K562 (cell line): ENCODE measurements around the gene ASB11. TPM values are rescaled to one million over a fixed set of nuclear protein-coding genes. Genes with fewer than 3 reads are reported as not detected.
A peak's percentile ranks its signal among the peaks of the same experiment; 100 is the strongest.

ENCODE experiments used
- ATAC-seq: fragments of 200-7000 bp; cut with Tn5 transposase; 3 replicates; pipeline ENCODE4 v1.9.1; 2020; ENCODE audit warnings: moderate library complexity
- BruUV-seq: library from RNA; stranded (reverse); fragments of 400-500 nt; replicated peaks from 2 replicates; lab custom pipeline; 2021; lab: Mats Ljungman, UMichigan
- CTCF ChIA-PET: fragments of 300-600 bp; formaldehyde crosslinking; extraction: SDS; loops from one replicate; lab custom pipeline; 2021; ENCODE audit warnings: low intra/inter-chr PET ratio; lab: Yijun Ruan, JAX
- POLR2A ChIA-PET: fragments of 300-600, 350-650 bp; sonication (Branson Sonifier 250); formaldehyde crosslinking; extraction: SDS; loops from one replicate; lab custom pipeline; 2021; ENCODE audit warnings: antibody characterized with exemption, inconsistent platforms; lab: Yijun Ruan, JAX
- DNase-seq, 4 experiments: peaks; one replicate each; pipeline versions ENCODE4 v3.0.0 to v3.0.0-alpha.2; 2011 to 2018; ENCODE audit warnings: low spot score in 3 of 4, mixed read lengths in 3 of 4; ENCODE audit errors: extremely low read depth in 1 of 4
- FAIRE-seq: peaks from 2 replicates; lab custom pipeline; 2011; peaks lifted over from hg19 to GRCh38; lab: Jason Lieb, UNC
- H2AFZ ChIP-seq: 2 replicates; pipeline ENCODE4 v1.6.0; 2011; ENCODE audit warnings: low read depth, low read length, control low read depth, inconsistent platforms
- H3K27ac ChIP-seq: fragments of 200-600 bp; 3 replicates; pipeline ENCODE4 v1.8.0; 2011; ENCODE audit warnings: low read depth, mild to moderate bottlenecking, control low read depth, inconsistent platforms, low read length, moderate library complexity, mixed read lengths; ENCODE audit errors: extremely low read depth
- H3K27me3 ChIP-seq, 2 experiments: fragments of 300-600 bp in 1 of 2; 2 replicates in 1 of 2; 3 replicates in 1 of 2; pipeline versions ENCODE4 v1.6.0 to v1.8.0; 2011; ENCODE audit warnings: inconsistent platforms in 2 of 2, low read length in 2 of 2, mild to moderate bottlenecking in 1 of 2, mixed read lengths in 1 of 2, moderate library complexity in 1 of 2; ENCODE audit not compliant: control insufficient read depth in 2 of 2, insufficient read depth in 2 of 2
- H3K36me3 ChIP-seq: fragments of 300-600 bp; 3 replicates; pipeline ENCODE4 v1.8.0; 2011; ENCODE audit warnings: mild to moderate bottlenecking, low read length, inconsistent platforms; ENCODE audit not compliant: control insufficient read depth, insufficient read depth
- H3K4me1 ChIP-seq, 2 experiments: fragments of 200-600 bp in 1 of 2; replicated peaks in 1 of 2; 2 replicates in 1 of 2; 3 replicates in 1 of 2; pipeline versions ENCODE4 v1.5.1 to v1.8.0; 2011; ENCODE audit warnings: inconsistent platforms in 2 of 2, low read length in 2 of 2, mild to moderate bottlenecking in 1 of 2, mixed read lengths in 1 of 2, moderate library complexity in 1 of 2; ENCODE audit not compliant: control insufficient read depth in 2 of 2, insufficient read depth in 2 of 2
- H3K4me2 ChIP-seq: 2 replicates; pipeline ENCODE4 v1.6.1; 2011; ENCODE audit warnings: low read length, control low read depth, inconsistent platforms, mixed read lengths; ENCODE audit not compliant: insufficient read depth
- H3K4me3 ChIP-seq: fragments of 200-600 bp; sonication (generic), shearing (Covaris generic); 2 replicates; pipeline ENCODE4 v1.5.1; 2016; ENCODE audit warnings: control low read depth, inconsistent platforms
- H3K79me2 ChIP-seq: fragments of 200-600 bp; 3 replicates; pipeline ENCODE4 v1.8.0; 2011; ENCODE audit warnings: low read length, inconsistent platforms; ENCODE audit not compliant: control insufficient read depth, insufficient read depth
- H3K9ac ChIP-seq, 2 experiments: 2 replicates each; pipeline versions ENCODE4 v1.6.0 to v1.6.1; 2011; ENCODE audit warnings: low read depth in 2 of 2, low read length in 2 of 2, control low read depth in 1 of 2, inconsistent platforms in 1 of 2, mild to moderate bottlenecking in 1 of 2, mixed read lengths in 1 of 2; ENCODE audit not compliant: insufficient read depth in 1 of 2
- H3K9me1 ChIP-seq: one replicate; pipeline ENCODE4 v1.6.0; 2011; ENCODE audit warnings: inconsistent platforms, mild to moderate bottlenecking, low read length, moderate library complexity; ENCODE audit not compliant: control insufficient read depth, insufficient read depth
- H3K9me3 ChIP-seq: replicated peaks from 2 replicates; pipeline ENCODE4 v1.5.1; 2011; ENCODE audit warnings: low read depth, low read length, inconsistent platforms; ENCODE audit not compliant: control insufficient read depth, insufficient read depth
- H4K20me1 ChIP-seq: replicated peaks from 2 replicates; pipeline ENCODE4 v1.6.1; 2011; ENCODE audit warnings: low read length, inconsistent platforms, mixed read lengths; ENCODE audit not compliant: control insufficient read depth, insufficient read depth
- ELF4 ChIP-seq: fragments of 450-650 bp; formaldehyde crosslinking; IDR thresholded peaks from 2 replicates; pipeline ENCODE4 v1.4.0; 2022; ENCODE audit warnings: missing genetic modification characterization
- EP400 ChIP-seq: fragments of 450-650 bp; IDR thresholded peaks from 2 replicates; pipeline ENCODE4 v1.6.1; 2017; ENCODE audit warnings: antibody characterized with exemption, mild to moderate bottlenecking, moderate library complexity
- FOXM1 ChIP-seq, 2 experiments: fragments of 450-650 bp in 1 of 2; sonication (generic) in 1 of 2; formaldehyde crosslinking in 1 of 2; IDR thresholded peaks; 2 replicates each; pipeline versions ENCODE4 v1.6.1 to v1.9.0; 2017 to 2022; ENCODE audit warnings: low read depth in 2 of 2, mild to moderate bottlenecking in 2 of 2, missing genetic modification reagents in 1 of 2, moderate library complexity in 1 of 2
- MEIS2 ChIP-seq: fragments of 450-650 bp; IDR thresholded peaks from 2 replicates; pipeline ENCODE4 v1.6.1; 2014; ENCODE audit warnings: mild to moderate bottlenecking; ENCODE audit not compliant: partially characterized antibody
- NR2C1 ChIP-seq, 2 experiments: fragments of 450-650 bp; IDR thresholded peaks; 2 replicates each; pipeline ENCODE4 v1.6.1; 2017; ENCODE audit warnings: mild to moderate bottlenecking in 2 of 2, antibody characterized with exemption in 1 of 2, inconsistent platforms in 1 of 2, missing compliant biosample characterization in 1 of 2, missing genetic modification characterization in 1 of 2
- SETDB1 ChIP-seq: IDR thresholded peaks from one replicate; pipeline ENCODE4 v1.6.1; 2012; ENCODE audit warnings: low read length, control low read depth, inconsistent platforms
- ZFP36 ChIP-seq: fragments of 150-350 bp; IDR thresholded peaks from 2 replicates; pipeline ENCODE4 v1.6.1; 2018; ENCODE audit warnings: low read length, low read depth; ENCODE audit not compliant: partially characterized antibody
- WGBS: fragments of 100-300 bp; shearing (Covaris generic); methylation state at CpG from one replicate; pipeline ENCODE4 v1.1.6; 2016; ENCODE audit warnings: low coverage, mixed read lengths; ENCODE audit not compliant: insufficient coverage; ENCODE audit errors: missing lambda C conversion rate; 5-methylcytosine and 5-hydroxymethylcytosine counted together
- in situ Hi-C: fragments of 300-500 bp; cut with MboI; formaldehyde crosslinking; loops from 4 replicates; pipeline ENCODE4 v1.15.0; 2018; ENCODE audit warnings: inconsistent platforms, mixed read lengths
- intact Hi-C: fragments of 100-400 bp; cut with micrococcal nuclease; formaldehyde crosslinking; loops from 2 replicates; pipeline ENCODE4 v1.14.2; 2022
- polyA plus RNA-seq, 8 experiments: library from polyadenylated mRNA; depleted of rRNA in 4 of 8; stranded (reverse) in 5 of 8; unstranded in 3 of 8; fragments of >200 nt; fragmentation: Nextera tagmentation in 2 of 8; fragmentation: Illumina TruSeq in 1 of 8; extraction: Ambion mirVana in 2 of 8; extraction: Trizol in 1 of 8; gene quantifications; 2 replicates each; pipeline versions ENCODE4 v1.2.1 to v1.2.3, GENCODE V29; 2011 to 2014; ENCODE audit warnings: inconsistent platforms in 1 of 8, missing spikeins in 1 of 8
- total RNA-seq, 7 experiments: library from RNA; depleted of rRNA in 6 of 7; stranded (reverse); fragments of >200 nt in 6 of 7; fragmentation: Illumina TruSeq in 2 of 7; extraction: Trizol in 2 of 7; gene quantifications; 2 replicates each; pipeline versions ENCODE4 v1.2.1 to v1.2.3, GENCODE V29; 2011 to 2021; ENCODE audit warnings: low replicate concordance in 1 of 7
- TF ChIP-seq, protein P1 (sequence below): fragments of 250-450 bp; sonication (Bioruptor Pico); IDR thresholded peaks from 2 replicates; pipeline ENCODE4 v1.8.0; 2022; ENCODE audit warnings: inconsistent platforms, mild to moderate bottlenecking, moderate library complexity, borderline replicate concordance

ASB11 gene
- total and polyA plus RNA-seq, 9 of the 15 experiments (the other 6 are each of a cell fraction or from before 2014, with no cell fraction given), result not detected

DNA sequence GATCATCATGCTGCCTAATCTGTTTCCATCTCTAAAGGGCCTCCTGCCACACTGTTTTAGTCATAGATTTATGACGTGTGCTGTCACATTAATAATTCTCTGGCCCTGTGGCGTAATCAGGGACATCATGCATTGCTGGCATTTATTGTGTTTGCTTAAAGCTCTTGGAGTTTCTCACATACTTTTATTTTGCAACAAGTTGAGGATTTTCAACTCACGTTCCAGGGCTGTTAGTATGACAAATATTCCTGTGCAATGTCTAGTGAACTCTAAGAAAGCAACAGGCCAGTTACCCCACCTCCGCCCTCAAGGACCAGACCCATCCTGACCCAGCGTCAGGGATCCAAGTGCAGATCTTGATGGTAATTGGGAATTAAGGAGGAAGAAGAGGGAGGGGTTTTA, 27.6 kb upstream of the ASB11 start (continued):
- TF ChIP-seq, protein P1, sequence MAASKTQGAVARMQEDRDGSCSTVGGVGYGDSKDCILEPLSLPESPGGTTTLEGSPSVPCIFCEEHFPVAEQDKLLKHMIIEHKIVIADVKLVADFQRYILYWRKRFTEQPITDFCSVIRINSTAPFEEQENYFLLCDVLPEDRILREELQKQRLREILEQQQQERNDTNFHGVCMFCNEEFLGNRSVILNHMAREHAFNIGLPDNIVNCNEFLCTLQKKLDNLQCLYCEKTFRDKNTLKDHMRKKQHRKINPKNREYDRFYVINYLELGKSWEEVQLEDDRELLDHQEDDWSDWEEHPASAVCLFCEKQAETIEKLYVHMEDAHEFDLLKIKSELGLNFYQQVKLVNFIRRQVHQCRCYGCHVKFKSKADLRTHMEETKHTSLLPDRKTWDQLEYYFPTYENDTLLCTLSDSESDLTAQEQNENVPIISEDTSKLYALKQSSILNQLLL (CRISPR knock-in tag), result no peak
- TF ChIP-seq ELF4 (CRISPR knock-in tag), result no peak
- TF ChIP-seq MEIS2, result peak; percentile 11

DNA sequence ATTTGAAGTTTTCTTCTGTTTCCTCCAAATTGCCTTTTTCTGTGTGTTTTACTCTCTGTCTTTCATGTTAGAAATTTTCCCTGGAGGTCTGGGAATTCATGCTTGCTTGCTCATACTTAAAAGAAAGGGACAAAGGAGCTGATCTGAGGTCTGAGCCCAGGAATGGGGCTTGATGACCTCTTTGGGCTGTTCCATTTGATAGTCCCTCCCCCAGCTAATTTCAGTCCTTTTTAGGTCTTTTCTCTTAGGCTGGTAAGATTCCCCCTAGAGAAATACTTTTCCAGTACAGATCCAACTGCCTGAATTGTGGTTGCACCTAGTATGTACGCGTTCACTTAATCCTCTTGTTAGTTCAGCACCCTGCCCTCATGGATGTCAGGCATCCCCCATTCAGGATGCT, 25.4 kb upstream of the ASB11 start:
- no peak for TF ChIP-seq FOXM1 (IDR thresholded peaks at IDR 0.05; ENCODE audit: low read depth)
- no peak for TF ChIP-seq FOXM1 (CRISPR knock-in tag; IDR thresholded peaks at IDR 0.05; ENCODE audit: low read depth)
- no peak for TF ChIP-seq NR2C1 (IDR thresholded peaks at IDR 0.05)
- TF ChIP-seq NR2C1 (tag; IDR thresholded peaks at IDR 0.05), result no peak
- no peak for TF ChIP-seq EP400
- no peak for TF ChIP-seq SETDB1
- TF ChIP-seq ZFP36, result no peak
- H3K27me3 ChIP-seq, result peaks cover 0 to 6% of the 10 kb centered on the region in 2 experiments; a peak in 3 of 5 replicates
- no peak overlapping the region for H3K4me2 ChIP-seq
- no peak overlapping the region for H3K9ac ChIP-seq
- H3K79me2 ChIP-seq, result no peaks in the 10 kb centered on the region
- ATAC-seq (no peak), DNase-seq (no peak), FAIRE-seq (no peak)
- no peaks in the 10 kb centered on the region for H3K9me1 ChIP-seq
- no peak overlapping the region for H3K27ac ChIP-seq
- no peak overlapping the region for H3K4me3 ChIP-seq
- no peak overlapping the region for H2AFZ ChIP-seq
- WGBS, result 5% methylated on average over 2 of the region's 2 CpGs
- intact Hi-C loops, result loop anchor here (10.0 kb wide), 1 partner anchor 314 kb away; no protein-coding TSS in a partner anchor
- ChIA-PET POLR2A (no interaction called here), CTCF (no interaction called here)
- no peaks in the 10 kb centered on the region for H3K36me3 ChIP-seq
- no peaks in the 10 kb centered on the region for H4K20me1 ChIP-seq
- no peaks in the 10 kb centered on the region for H3K9me3 ChIP-seq
- BruUV-seq, result no TSS peak
- no peaks in the 10 kb centered on the region; a peak in 1 of 5 replicates for H3K4me1 ChIP-seq
- in situ Hi-C loops, result loop anchor here (10.0 to 25.0 kb wide), 2 partner anchors 121 to 224 kb away; no protein-coding TSS in a partner anchor
